ENCODE measurements around the gene RTN4RL2. TPM values are rescaled to one million over a fixed set of nuclear protein-coding genes. Genes with fewer than 3 reads are reported as not detected.
A peak's percentile ranks its signal among the peaks of the same experiment; 100 is the strongest.
"Not testable (repeated sequence)": the region's sequence is repeated elsewhere in the genome, so short reads cannot be mapped to it uniquely, and the experiment has no call there.

The RTN4RL2 gene
- total RNA-seq, 1 donor from 2014 or later: 0.07 TPM

DNA sequence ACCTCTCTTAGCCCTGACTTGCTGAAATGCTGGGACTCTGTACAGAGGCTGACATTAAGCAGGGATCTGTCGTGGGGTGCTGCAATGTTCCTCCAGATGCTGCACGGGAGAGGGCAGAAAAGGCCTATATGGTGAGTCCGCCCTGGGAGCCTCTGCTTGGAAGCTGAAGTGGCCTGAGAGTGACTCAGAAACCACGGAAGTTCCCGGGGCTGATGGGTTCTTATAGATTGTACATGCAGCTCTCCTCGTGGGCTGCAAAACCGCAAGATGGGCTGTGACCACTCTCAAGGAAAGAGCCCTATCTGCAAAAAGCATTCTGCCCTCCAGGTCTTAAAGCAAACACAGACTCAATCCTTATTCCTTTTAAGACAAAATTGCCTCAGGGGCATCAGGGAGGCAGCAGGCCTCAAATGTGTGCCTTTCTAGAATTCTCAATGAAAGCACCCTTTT is 27.6 kb upstream of the RTN4RL2 start:
- DNase-seq (ENCODE audit: low read depth, low spot score): no peak

DNA sequence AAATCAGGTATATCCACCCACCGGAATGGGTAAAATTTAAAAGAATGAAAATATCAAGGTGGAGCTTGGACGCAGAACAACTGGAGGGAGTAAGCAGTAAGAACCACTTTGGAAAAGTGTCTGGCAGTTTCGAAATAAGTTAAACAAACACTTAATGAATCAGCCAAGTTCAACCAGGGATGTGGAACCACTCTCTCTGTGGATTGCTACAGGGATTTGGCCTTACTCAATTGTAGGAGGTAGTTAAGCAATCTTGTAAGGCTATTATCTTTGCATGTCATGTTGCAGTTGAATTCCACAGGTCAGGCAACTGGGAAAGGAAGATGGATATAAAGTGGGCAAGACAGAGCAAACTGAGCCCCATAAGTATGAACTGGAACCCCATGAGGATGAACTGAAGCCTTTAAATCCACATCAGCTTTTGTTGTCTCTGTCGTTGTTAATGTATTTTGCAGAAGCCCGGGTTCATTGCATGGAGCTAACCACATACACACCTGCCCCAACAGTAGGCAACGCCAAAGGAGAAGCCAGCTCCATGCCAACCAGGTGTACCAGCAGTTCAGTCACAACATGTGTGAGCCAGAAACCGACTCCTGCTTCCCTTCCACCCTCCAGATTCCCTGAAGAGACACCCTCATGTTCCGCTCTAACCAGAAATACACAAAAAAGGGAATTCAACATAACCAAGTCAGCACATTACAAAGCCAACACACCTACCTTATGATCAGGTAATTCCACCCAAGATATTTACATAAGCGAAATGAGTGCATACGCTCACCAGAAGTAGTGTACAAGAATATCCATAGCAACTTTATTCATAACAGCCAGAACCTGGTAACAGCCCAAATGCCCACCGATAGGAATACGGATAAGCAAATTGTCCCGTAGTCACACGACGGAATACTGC is 25.4 kb upstream of the RTN4RL2 start:
- no peak for DNase-seq (ENCODE audit: low read depth, low spot score)

DNA sequence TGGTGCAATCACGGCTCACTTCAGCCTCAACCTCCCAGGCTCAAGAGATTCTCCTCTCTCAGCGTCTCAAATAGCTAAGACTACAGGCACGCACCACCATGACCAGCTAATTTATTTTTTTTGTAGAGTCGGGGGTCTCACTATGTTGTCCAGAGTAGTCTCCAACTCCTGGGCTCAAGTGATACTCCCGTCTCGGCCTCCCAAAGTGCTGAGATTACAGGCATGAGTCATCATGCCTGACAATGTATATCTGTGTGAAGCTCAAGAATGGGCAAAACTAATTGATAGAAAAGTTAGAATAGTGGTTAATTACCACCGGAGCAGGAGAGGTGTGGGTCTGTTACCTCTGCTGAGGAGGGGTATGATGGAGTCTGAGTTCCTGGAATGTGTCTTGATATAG is 24.3 kb upstream of the RTN4RL2 start:
- DNase-seq (ENCODE audit: low read depth, low spot score): no peak

DNA sequence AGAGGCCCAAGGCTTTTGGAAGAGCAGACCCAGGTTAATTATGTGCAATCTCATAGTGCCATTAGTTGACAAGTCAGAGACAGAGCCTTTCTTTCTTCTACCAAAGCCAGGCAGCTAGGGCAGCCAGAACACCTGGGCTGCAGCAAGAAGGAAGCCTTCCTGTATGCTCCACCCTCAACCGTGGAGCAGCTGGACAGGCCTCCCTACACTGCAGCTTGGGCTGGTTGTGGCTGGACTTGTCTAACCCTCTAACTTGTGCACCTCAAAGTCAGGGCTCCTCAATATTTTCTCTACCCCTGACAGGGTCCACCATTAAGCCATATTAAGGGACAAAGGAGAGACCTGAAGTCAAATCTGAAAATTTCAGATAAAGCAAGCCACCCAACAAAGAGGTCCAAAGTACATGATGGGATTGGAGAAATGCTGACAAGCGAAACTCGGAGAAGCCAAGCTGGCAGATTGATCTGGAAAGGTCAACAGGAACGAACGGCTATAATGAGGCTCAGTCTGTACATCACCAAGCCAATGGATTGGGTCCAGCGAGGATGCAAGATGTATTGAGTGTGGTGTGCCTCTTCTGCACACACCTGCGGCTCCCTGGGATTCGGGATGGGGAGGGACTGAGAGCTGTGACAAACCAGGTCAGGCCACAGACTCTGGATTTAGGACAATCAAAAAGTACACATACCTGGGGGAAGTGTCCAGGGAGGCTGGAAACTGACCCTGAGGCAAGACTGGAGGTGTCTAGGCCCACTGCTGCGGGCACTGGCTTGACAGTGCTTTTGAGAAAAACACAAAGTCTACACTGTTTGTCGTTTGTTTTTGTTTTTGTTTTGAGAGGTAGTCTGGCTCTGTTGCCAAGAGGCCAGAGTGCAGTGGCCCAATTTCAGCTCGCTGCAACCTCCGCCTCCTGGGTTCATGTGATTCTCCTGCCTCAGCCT is 21.7 kb upstream of the RTN4RL2 start:
- DNase-seq (ENCODE audit: low read depth, low spot score): no peak

DNA sequence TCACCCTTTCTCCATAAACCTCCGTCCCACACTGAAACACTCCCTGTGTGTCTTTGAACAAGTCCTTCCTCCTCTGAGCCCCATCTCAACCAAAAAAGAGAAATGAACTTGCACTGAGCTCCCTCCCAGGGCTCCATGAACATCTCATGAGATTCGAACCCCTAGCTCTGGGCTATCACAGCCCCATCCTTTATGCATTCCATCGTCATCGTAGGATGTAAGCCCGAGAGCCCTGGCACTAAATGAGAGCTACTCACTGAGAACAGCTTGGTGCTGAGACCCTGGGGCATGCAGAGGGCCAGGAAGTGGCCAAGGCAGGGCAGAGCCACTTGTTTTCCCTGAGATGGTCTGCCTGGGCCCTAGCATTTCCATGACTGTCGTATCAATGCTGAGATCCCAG is 20.5 kb upstream of the RTN4RL2 start:
- DNase-seq (ENCODE audit: low read depth, low spot score): no peak

DNA sequence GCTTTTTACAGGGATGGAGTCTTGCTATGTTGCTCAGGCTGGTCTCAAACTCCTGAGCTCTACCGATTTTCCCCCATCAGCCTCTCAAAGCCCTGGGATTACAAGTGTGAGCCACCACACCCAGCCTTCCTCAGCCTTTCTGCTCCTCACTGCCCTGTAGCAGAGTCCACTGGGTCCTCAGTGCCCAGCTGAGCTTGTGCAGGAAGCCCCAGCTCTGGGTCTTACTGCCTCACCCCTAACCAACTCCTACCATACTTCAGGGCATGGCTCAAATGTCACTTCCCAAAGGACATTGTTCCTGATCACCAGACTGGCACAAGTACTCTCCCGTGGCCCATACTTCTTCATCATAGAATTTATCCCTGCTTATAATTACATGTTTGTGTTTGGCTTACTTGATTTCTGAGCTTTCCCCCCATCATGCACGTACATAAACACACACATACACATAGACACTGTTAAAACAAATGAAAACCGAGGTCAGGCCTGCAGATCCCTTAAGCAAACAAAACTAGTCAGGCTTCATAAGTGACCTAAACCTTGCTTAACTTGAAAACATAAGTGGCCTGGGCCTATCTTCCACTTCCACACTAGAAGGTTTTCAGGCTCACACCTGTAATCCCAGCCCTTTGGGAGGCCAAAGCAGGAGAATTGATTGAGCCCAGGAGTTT is 19.4 kb upstream of the RTN4RL2 start:
- DNase-seq (ENCODE audit: low read depth, low spot score): no peak

DNA sequence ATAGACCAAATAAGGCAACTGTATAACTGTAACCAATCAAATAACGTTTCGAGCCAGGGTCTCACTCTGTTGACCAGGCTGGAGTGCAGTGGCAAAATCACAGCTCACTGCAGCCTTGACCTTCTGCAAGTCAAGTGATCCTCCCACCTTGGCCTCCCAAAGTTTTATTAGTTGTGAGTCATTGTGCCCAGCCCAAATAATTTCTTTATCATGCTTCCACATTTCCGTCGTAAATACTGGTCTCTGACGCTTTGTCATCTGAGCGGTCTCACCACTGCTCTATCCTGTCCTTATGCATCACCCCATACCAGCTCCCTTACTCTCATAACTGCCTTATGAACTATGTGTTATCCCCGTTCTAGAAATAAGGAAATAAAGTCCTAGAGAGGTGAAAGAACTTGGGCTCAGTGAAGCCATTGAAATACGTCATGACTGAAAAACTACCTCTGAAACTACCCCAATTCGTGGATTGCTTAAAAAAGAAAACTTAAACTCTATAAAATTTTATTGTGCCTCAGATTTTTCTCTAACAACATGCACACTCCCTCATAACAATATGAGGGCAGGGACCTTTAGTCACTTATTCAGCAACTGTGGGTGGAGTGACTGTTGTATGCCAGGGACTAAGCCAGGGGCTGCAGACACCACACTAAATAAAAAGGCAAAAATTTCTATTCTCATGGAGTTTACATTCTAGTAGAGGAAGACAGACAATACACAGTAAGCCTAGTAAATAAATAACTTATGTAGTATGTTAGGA is 15.8 kb upstream of the RTN4RL2 start:
- DNase-seq (ENCODE audit: low read depth, low spot score): no peak

DNA sequence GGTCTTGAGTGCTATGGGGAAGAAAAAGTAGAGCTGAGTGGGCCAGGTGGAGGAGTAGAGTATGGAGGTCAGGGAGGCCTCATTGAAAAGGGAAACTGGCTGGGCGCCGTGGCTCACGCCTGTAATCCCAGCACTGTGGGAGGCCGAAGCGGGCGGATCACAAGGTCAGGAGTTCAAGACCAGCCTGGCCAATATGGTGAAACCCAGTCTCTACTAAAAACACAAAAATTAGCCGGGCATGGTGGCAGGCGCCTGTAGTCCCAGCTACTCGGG is 15.3 kb upstream of the RTN4RL2 start:
- not testable (repeated sequence) for DNase-seq (ENCODE audit: low read depth, low spot score)

DNA sequence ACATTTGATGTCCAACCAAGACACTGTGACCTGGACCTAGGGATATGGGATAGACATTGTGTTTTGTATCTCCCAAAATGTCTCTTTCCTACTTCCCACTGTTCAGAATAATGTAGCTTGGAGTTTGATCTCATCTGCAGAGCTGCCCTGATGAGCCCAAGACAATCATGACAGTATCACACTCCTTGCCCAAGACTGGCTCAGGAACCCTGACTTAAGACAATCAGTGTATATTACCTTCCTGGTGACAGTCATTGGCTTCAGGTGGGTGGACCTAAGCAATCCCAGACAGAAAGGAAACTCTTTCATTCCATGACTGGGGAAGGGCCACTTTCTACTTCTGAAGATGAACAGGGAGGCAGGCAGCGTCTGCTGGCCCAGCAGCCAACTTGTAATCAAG is 14.3 kb upstream of the RTN4RL2 start:
- DNase-seq (ENCODE audit: low read depth, low spot score): no peak

DNA sequence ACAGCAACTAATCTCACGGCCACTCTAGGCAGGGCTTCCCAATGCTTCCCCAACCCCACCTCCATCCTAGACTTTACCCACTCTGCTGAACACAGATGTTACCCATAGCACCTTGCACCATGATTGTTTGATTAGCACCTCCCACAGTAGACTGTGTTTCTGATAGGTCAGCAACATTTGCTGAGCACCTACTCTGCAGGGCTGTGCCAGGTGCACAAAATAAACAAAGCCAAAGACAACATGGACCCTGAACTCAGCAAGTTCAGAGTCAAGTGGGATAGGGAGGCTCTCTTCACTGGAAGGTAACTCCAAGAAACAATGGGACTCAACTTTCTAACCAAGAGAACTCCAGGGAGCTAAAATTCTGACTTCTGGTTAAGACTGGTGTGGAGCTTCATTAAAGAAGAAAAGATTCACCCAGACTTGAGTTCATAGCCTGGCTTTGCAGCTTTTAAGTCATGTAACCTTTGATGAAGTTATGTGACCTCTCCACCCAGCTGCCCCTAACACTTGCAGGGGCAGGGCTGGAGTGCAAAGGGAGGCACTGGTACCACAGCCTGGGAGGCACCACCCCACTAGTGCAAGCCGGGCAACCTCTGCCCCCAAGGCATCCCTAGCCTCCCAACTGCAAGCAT is 6.7 kb upstream of the RTN4RL2 start:
- no peak for DNase-seq (ENCODE audit: low read depth, low spot score)

DNA sequence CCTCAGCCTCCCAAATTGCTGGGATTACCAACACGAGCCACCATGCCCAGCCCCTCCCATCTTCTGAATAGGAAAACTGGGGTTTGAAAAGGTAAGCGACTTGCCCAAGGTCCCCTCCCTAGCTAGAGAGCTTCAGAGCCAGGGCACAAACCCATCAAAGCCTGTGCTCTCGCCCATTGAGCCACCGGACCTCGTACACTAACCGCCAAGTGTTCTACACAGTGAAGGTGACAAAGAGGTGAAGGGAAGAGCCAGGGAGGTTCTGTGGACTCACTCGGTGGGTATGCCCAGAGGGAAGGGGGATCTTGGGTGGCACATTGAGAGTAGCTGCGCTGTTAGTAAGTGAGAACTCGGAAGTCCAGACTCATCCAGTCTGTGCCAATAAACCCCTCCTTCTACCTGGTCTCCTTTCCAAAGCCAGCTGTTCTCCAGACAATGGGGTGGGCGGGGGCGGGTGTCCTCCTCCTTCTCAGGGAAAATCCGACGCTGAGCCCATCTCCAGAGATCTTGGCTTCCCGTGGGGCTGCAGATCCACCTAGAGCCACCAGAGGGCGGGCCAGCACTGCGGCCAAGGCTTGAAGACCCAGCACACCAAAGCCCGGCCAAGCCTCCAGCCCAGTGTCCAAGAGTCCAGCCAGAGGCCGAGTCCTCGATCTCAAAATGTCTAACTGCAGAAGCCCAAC is 3.2 kb upstream of the RTN4RL2 start:
- DNase-seq (ENCODE audit: low read depth, low spot score): peak; percentile 61

DNA sequence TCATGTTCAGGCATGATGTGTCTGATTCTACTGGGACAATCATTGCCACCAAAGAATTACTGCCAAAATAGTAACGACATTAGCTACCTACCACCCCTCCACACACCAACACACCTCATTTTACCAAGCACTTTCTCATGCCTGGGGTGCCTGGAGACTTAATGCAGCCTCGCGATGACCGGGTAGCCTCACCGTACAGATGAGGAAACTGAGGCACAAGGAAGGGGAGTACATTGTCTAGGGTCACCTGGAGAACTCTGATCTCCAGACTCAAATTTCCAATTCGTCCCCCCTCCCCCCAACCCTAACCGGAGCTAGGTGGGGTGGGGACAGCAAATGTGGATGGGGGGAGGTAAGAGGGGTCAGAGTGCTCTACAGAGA is 2.7 kb upstream of the RTN4RL2 start:
- DNase-seq (ENCODE audit: low read depth, low spot score): no peak

DNA sequence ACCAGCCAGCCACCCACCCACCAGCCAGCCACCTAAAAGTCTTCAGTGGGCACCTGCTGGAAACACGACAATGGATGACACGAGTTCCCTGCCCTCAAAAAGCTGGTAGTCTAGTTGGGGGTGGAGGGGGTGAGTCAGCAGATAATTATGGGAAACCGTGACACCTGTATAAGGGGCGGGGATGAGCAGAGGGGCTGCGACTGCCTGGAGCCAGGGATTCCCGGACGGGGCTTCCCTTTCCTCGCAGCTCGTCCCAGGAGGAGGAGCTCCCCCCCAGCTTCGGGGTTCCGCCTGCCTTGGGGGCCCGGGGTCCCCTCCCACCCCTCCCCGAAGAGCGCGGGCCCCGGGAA is 2.3 kb upstream of the RTN4RL2 start:
- no peak for DNase-seq (ENCODE audit: low read depth, low spot score)

DNA sequence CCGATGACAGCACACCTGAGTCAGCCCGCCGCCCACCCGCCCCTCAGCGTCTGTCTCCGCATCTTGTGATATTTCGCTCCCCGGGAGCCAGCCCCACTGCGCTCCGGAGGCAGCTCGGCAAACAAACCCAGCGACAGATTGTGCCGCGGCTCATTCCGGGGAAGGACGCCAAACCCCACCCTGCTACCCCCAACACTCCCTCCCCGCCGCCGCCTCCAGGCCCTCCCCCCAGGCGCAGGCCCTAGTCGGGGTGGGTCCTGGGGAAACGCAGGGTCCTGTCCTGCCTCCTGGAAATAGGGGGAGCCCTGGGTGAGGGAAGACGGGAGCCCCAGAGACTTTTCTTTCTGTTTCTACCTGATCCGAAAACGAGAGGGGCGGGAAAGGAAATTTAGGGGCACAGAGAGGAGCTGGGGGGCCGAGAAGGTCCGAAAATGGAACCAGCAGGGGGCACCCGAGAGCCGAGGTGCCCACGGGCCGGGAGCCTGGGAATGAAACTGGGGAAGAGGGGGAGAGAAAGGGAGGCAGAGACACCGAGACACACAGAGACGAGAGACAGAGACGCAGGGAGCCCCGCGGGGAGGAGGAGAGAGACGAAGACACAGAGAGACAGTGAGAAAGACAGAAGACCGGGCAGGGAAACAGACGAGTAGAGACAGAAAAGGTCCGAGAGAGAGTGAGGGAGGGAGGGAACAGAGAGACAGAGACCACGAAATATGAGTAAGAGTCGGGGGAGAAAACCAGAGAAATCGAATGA is 1.7 kb upstream of the RTN4RL2 start:
- no peak for DNase-seq (ENCODE audit: low read depth, low spot score)

DNA sequence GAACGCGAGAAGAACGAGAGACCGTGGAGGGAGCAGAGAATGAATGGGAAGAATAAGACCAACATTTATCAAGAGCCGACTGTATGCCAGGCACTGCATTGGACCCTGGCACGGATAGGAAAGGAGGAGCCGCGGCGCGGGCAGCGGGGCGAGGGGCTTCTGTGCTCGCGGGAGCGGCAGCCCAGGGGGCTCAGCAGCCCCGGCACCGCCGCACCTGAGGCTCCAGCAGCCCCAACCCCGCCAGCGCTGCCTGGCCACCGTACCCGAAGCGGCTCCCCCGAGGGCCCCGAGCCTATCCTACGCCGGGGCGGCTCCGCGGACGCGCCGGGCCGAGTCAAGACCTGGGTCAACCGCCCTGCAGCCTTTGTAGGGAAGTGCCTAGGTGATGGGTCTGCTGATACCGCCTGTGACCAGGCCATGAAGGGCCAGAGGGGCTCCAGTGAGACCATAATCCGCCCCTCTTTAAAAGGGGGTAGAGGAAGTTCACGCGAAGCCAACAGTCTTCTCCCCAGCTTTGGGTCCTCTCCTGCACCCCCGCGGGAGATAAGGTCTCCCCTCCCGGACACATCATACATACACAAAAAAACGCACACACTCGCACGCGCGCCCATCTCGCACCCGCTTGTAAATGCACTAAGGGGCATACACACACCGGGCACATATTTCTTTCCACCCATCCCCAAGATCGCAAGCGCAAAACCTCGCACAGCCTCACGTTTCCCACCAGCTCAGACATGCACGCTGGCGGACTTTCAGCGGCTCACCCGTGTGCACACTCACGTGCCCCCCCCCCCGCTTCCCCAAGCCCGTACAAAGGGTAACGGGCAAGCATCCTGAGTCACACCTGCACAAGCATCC is 935 bp upstream of the RTN4RL2 start:
- no peak for DNase-seq (ENCODE audit: low read depth, low spot score)

DNA sequence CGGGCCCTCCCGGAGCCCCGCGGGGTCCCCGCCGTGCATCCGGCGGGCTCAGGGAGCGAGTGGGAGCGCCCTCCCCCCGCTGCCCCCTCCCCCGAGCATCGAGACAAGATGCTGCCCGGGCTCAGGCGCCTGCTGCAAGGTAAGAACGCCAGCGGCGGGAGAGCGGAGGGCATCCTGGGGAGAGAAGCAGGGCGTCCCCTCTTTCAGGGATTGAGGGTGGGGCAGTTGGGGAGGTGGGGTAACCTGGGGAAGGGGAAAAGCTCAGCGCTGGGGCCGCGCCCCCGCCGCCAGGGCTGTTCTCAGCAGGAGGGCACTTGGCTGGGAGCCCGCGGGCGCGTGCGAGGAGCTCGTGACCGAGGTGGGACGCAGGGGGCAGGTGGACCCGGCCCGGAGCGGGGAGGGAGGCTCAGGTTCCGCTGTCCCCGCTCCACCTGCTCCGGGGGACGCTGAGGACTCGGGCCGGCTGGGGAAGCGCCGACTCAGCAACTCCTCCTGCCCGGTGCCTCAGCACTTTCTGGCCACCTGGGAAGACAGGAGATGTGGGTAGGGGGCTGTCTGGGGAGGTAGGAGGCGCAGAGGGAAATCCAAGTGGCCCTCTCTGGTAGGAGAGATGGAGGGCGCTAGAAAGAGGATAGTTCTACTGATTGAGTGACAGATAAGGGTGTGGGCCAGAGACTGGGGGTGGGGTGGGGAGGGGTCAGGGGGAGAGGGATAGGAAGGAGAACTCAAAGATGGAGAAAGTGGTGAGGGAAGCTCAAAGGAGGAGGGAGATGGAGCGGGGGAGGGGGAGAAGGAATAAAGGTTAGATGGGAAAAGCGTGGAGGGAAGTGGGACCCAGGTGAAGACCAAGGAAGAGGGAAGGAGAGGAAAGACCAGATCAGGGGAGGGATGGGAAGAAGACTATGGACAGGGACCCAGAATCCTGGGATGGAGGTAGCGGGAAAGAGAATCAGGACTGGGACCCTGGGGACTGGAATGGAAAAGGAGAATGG is 726 bp downstream of the RTN4RL2 start:
- DNase-seq (ENCODE audit: low read depth, low spot score): no peak

DNA sequence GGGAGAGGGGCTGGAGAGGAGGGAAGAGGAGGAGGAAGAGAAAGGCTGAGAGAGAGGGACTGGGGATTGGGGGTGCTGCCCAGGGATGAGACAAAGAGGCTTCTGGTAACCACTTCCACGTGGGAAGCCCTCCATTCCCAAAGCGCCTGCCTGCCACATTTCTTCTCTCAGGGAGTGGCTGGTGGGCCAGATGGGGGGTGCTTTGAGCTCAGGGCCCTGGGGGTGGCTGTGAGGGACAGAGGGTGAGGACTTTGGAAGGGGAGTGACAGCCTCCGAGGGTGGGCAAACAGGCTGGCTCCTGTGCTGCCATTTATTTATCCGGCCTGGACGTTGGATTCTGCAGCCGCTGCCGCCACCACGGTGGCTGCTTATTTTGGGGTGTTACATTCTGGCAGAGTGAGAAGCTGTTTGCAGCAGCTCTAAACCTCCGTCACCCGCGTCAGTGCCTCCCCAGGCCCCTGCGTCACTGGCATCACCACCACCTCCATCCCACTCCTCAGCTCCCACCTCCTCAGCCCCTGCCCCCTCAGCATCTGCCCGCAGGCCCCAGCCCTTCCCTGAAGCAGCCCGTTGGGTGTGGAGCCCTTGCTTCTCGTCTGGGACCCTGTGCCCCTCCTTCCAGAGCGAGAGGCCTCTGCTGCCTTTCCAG is 1.6 kb downstream of the RTN4RL2 start:
- DNase-seq (ENCODE audit: low read depth, low spot score): no peak
